H1 (cell line): ENCODE results near the gene PCDHGB7. TPM values are rescaled to one million over a fixed set of nuclear protein-coding genes. Genes with fewer than 3 reads are reported as not detected.

ENCODE experiments used
- CTCF ChIP-seq, 3 experiments: IDR thresholded peaks; 1 replicate in 2 of 3; 2 replicates in 1 of 3; pipeline versions ENCODE4 v1.5.1 to v1.6.1; 2011; ENCODE audit warnings: low read length in 3 of 3, mild to moderate bottlenecking in 3 of 3, inconsistent platforms in 2 of 3, low read depth in 1 of 3, moderate library complexity in 1 of 3; ENCODE audit not compliant: insufficient read depth in 1 of 3; ENCODE audit errors: control extremely low read depth in 1 of 3
- GABPA ChIP-seq: IDR thresholded peaks from 2 replicates; pipeline ENCODE4 v1.6.1; 2011; ENCODE audit warnings: mild to moderate bottlenecking, low read length, moderate library complexity, borderline replicate concordance; ENCODE audit not compliant: insufficient read depth
- KDM4A ChIP-seq: IDR thresholded peaks from one replicate; pipeline ENCODE4 v1.7.1; 2012; ENCODE audit warnings: low read depth, mild to moderate bottlenecking, moderate library complexity, low read length, inconsistent platforms; ENCODE audit not compliant: severe bottlenecking
- RBBP5 ChIP-seq: IDR thresholded peaks from 2 replicates; pipeline ENCODE4 v1.7.1; 2012; ENCODE audit warnings: low read depth, mild to moderate bottlenecking, inconsistent platforms, low read length, moderate library complexity, borderline replicate concordance
- SIN3A ChIP-seq, 2 experiments: IDR thresholded peaks in 1 of 2; conservative IDR thresholded peaks in 1 of 2; 2 replicates each; pipeline ENCODE4 v1.6.1; 2011 to 2012; ENCODE audit warnings: low read length in 2 of 2, improper control_type of control experiment in 1 of 2, low read depth in 1 of 2, mild to moderate bottlenecking in 1 of 2
- TBP ChIP-seq: IDR thresholded peaks from 2 replicates; pipeline ENCODE4 v1.6.1; 2011; ENCODE audit warnings: low read depth, low read length, improper control_type of control experiment
- YY1 ChIP-seq: IDR thresholded peaks from 2 replicates; pipeline ENCODE4 v1.6.1; 2011; ENCODE audit warnings: low read depth, mild to moderate bottlenecking, low read length
- polyA plus RNA-seq, 7 experiments: library from polyadenylated mRNA; depleted of rRNA in 3 of 7; stranded (reverse) in 5 of 7; unstranded in 2 of 7; fragments of >200 nt in 5 of 7; fragments of 200-250 nt in 2 of 7; gene quantifications; 1 replicate in 5 of 7; 2 replicates in 1 of 7; 4 replicates in 1 of 7; pipeline versions ENCODE4 v1.2.1 to v1.2.3, GENCODE V29; 2011 to 2013; ENCODE audit warnings: missing spikeins in 2 of 7, mixed read lengths in 2 of 7
- total RNA-seq: library from RNA; stranded (reverse); fragmentation: NEBNext Ultra II Directional; extraction: Animal tissue kit (Norgen Biotek cat#: 25700); gene quantifications from 2 replicates; pipeline ENCODE4 v1.2.1, GENCODE V29; 2021

The PCDHGB7 gene
- total and polyA plus RNA-seq, 2 of the 8 experiments (the other 6 are each of a cell fraction or from before 2014, with no cell fraction given) = 4.1 to 9.5 TPM

GRCh38 chr5:141417494-141418172 is at the start of gene PCDHGB7 (continued):
- TF ChIP-seq CTCF (IDR thresholded peaks at IDR 0.05; ENCODE audit: control extremely low read depth in 1 of 3, insufficient read depth in 1 of 3, low read depth in 1 of 3, low read length in 3 of 3) (peak; percentile 76 to 96 (median 81)), SIN3A (conservative IDR thresholded peaks at IDR 0.05 in 1 of 2, IDR thresholded peaks at IDR 0.05 in 1 of 2; ENCODE audit: low read depth in 1 of 2, low read length in 2 of 2) (0 out of 4 replicates have a peak, but pooled peaks of 1 of the 2 experiments have one; percentile 52), RBBP5 (peak; percentile 68), KDM4A (peak; percentile 96), GABPA (0 out of 2 replicates have a peak, but pooled peaks have one; percentile 28), YY1 (0 out of 2 replicates have a peak, but pooled peaks have one; percentile 18), TBP (peak; percentile 29; the same call in 1 of the 2 replicates)
